ENCODE results near the gene OSBPL3.
A peak's percentile ranks its signal among the peaks of the same experiment; 100 is the strongest.
"Not testable (repeated sequence)": the region's sequence is repeated elsewhere in the genome, so short reads cannot be mapped to it uniquely, and the experiment has no call there.

The OSBPL3 gene

DNA sequence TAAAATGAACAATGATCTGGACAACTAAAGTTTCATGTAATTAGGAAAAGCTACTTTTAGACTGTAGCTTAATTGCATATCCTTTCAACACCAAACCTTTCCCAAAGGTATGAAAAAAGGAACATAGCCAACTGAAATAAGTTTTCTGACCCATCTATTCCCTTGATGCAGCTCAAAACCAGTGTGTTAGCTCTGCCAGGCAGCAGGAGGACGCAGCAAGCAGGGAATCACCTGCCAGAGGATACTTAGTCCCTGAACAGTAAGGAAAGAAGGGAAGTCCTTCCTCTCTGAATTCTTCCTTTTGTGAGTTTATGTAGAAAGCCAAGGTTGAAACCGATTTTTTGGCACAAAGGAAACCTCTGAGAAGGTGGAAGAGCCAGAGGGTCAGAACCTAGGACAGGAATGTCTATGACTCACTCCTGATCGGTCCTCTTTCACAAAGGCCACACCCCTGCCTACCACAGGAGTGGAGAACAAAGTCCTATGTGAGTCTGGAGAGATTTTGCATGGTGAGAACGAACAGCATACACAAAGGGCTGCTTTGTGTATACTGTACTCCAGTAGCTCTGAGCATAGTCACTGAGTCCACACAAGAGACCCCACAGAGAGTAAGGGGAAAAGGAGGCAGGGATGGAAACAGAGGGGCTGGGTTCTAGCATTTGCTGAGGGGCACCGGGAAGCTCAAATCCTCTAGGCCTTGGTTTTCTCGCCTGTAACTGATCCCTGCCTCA lies 153.9 kb downstream of the OSBPL3 start:
- DNase-seq: peak; percentile 42

GRCh38 chr7:24825381-24825794 lies 154.6 kb downstream of the OSBPL3 start:
- peak; percentile 20 for DNase-seq

- no peak for DNase-seq
Measured at GRCh38 chr7:24824896-24825295, 155.1 kb downstream of the OSBPL3 start.

DNA sequence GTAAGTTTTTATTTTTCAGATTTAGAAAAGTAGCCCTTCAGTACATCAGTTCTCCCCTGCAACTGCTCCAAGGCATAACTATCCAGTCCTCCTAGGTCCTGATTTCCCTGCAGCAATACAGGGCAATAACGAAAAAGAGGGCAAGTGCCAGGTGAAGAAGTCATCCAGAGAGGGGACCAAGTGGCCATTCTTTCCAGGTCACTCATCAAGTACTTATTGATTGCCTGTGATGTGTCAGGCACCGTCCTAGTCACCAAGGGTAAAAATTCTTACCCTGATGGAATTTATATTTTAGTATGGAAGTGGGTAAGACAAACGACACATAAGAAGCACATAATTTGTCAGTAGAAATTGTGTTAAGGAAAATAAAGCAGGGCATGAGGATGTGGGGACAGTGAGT lies 155.6 kb downstream of the OSBPL3 start:
- no peak for DNase-seq

DNA sequence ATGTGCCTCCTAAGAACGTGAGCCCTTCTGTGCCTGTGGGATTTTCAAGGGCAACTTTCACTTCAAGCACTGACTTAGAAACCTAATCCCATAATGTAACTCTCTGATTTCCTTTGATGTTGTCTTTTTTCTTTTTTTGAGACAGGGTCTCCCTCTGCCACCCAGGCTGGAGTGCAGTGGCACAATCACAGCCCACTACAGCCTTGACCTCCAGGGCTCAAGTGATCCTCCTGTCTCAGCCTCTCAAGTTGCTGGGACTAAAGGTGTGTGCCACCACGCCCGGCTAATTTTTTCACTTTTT lies 158.3 kb downstream of the OSBPL3 start:
- DNase-seq: no peak

- peak; percentile 93 for DNase-seq
Measured at GRCh38 chr7:24821045-24821753, 158.8 kb downstream of the OSBPL3 start.

DNA sequence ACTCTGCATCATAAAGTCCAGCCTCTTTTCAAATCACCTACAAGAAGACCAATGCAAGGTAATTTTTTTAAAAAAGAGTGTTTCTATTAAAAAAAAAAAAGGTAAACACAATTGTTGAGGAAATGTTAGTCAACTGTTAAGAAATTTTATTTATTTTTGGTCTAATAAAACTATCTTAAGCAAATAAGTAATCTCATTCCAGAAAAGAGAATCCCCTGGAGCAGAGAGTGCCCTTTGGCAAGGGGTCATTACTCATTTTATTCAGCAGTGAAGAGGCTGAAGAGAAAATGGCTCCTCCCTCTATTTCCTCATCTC lies 159.3 kb downstream of the OSBPL3 start:
- no peak for DNase-seq

- DNase-seq: peak; percentile 85
Measured at GRCh38 chr7:24819916-24820689, 159.9 kb downstream of the OSBPL3 start.

DNA sequence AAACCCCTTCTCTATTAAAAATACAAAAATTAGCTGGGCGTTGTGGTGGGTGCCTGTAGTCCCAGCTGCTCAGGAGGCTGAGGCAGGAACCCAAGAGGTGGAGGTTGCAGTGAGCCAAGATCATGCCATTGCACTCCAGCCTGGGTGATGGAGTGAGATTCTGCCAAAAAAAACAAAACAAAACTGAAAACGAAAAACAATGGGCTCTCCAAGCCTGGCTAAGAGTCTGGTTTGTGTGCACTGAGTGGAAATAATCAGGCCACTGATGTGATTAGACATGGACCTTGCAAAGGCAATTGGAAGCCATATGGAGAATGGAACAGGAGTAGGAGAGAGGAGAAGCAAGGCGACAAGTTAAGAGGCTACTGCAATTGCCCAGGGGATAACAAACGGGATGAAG lies 162.6 kb downstream of the OSBPL3 start:
- no peak for DNase-seq

GRCh38 chr7:24816868-24817267 lies 163.1 kb downstream of the OSBPL3 start:
- no peak for DNase-seq

DNA sequence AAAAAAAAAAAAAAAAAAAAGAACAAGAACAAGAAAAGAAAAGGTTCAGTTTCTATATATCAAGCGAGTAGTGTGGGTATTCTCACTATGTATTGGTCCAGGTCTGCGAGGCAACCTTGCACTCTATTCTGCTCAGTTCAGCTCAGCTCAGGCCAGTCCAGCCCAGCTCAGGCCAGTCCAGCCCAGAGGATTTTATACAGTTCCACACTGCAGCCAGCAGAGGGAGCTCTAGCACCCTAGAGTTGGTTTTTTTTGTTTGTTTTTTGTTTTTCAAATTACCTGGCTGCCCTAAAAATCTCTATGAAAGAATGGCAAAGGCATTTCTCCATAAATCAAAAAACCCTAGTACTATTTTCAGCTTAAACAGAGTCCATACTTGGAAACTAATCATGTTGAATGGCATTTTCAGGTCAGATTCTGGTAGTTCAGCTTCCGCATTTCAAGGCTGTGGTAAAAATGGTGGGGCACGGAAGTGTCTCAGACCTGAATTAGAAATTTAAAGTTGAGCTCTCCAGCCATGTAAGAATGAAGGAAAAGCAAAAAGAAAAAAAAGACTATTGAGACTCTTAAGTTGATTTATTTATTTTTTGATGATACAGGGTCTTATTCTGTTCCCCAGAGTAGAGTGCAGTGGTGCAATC lies 167.6 kb downstream of the OSBPL3 start:
- no peak for DNase-seq

- DNase-seq: no peak
Measured at GRCh38 chr7:24808518-24808917, 171.5 kb downstream of the OSBPL3 start.

GRCh38 chr7:24802300-24802699 lies 177.7 kb downstream of the OSBPL3 start:
- no peak for DNase-seq

DNA sequence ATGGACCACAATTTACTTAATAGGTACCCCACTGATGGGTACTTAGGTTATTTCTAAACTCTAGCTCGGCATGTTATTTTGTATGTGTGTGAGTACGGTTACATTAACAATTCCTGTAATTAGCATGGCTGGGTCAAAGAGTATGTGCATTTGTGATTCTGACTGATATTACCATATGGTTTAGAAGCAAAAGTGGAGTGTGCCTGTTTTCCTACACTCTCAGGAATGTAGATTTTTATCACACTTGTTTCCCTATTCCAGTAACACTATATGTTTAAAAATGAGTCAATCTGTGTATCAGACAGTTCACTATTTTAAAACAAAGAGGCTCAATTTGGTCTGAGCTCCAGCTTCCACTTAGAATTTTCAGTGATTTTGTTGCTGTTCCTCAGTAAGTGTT lies 178.1 kb downstream of the OSBPL3 start:
- no peak for DNase-seq

DNA sequence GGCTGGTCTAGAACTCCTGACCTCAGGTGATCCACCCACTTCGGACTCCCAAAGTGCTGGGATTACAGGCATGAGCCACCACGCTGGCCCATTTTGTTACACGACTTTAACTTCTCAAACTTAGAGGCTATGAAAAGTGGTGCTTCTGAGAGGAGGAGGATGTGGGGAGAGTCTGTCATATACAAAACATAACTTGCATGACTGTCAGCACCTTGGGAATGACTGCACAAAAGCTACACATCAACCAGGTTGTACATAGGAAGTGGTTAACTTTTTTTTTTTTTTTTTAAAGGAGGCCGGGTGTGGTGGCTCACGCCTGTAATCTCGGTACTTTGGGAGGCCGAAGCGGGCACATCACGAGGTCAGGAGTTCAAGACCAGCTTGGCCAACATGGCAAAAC lies 179.3 kb downstream of the OSBPL3 start:
- DNase-seq: no peak

GRCh38 chr7:24800073-24800472 lies 179.9 kb downstream of the OSBPL3 start:
- DNase-seq: no peak

DNA sequence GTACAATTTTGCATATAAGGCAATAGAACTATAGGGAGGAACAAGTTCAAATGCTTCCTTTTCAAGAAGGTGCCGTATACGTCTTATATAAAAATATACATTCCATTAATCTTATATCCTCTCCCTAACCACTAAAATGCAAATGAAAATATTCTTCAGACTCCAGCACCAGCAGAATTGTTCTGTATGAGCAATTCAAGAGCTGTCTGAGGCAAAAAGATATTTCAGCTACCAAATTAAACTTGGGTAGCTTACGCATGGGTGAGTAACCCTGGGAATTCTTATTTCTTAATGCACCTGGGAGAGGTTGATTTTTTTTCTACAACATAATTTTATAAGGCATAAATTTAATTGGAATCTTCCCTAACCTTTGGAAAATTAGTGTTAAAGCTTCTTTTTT lies 180.5 kb downstream of the OSBPL3 start:
- no peak for DNase-seq

GRCh38 chr7:24798261-24798660 lies 181.7 kb downstream of the OSBPL3 start:
- no peak for DNase-seq

DNA sequence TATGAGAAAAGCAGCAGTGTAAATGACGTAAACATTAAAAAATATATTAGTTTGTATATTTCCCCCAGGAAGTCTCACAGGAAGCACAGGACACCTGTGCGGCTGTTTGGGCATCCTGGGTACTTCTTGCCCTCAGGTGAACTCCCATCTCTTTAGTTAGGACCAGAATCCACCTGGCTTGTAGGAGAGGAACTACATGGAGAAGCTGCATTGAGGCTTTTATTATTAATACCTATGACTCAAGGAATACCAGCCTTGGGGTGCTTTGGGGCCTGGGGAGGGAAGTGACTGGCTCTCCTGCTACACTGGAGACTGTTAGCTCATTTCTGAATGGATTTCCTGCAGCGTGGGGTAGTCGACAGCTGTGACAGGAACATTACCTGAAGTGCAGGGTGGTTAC lies 182.7 kb downstream of the OSBPL3 start:
- DNase-seq: no peak

- no peak for DNase-seq
Measured at GRCh38 chr7:24795407-24795767, 184.6 kb downstream of the OSBPL3 start.

DNA sequence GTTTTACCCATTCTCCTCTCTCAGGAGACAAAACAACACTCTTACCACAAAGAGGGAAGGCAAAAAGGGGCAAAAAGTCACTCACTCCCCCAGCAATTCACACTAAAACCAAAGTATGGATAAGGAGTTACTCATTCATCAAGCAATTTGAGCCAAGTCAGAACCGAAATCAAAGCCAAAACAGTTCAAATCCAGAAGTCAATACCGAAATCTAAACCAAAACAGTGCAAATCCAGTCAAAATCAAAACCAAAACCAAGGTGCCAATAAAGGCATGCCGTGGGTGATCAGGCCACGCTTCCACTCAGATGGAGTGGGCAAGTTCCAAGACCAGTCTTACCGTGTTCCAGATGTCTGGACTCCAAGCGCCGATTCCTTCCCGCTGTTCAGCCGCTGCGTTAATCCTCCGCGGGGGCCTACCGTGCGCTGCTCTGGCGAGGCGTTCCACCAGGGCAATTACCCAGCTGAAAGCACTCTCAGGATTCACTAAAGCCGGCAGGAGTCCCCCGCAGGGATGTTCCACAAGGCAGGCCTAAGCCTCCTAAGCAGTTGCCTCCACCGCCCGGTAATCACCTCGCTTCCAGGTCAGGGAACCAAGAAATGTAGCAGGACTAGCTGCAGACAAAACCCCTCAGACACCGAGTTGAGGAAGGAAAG lies 185.1 kb downstream of the OSBPL3 start:
- DNase-seq: not testable (repeated sequence)

- no peak for DNase-seq
Measured at GRCh38 chr7:24793982-24794648, 185.9 kb downstream of the OSBPL3 start.
